ENCODE measurements around the gene MYOZ1. TPM values are rescaled to one million over a fixed set of nuclear protein-coding genes. Genes with fewer than 3 reads are reported as not detected.

The MYOZ1 gene
- total and polyA plus RNA-seq, 2 of the 8 experiments (the other 6 are each of a cell fraction or from before 2014, with no cell fraction given) = 2.6 to 3.3 TPM

- TF ChIP-seq NANOG (IDR thresholded peaks at IDR 0.05; ENCODE audit: insufficient read depth, low read depth, low read length, poor library complexity, severe bottlenecking) (no peak), KDM5A (IDR thresholded peaks at IDR 0.05; ENCODE audit: low read length) (no peak), E2F6 (IDR thresholded peaks at IDR 0.05) (no peak), FOSL1 (IDR thresholded peaks at IDR 0.05; ENCODE audit: insufficient read depth, low read depth, low read length) (no peak), CTCF (IDR thresholded peaks at IDR 0.05; ENCODE audit: control extremely low read depth in 1 of 3, insufficient read depth in 1 of 3, low read depth in 1 of 3, low read length in 3 of 3) (no peak), RFX5 (IDR thresholded peaks at IDR 0.05; ENCODE audit: borderline replicate concordance, low read depth, low read length) (no peak), CBX8 (IDR thresholded peaks at IDR 0.05; ENCODE audit: borderline replicate concordance, low read depth, low read length) (no peak), BRCA1 (IDR thresholded peaks at IDR 0.05; ENCODE audit: low read depth, low read length) (no peak)
Measured at GRCh38 chr10:73589563-73590126, 51.6 kb downstream of the MYOZ1 start (continued).
